Measurements from ENCODE around the gene TSHZ3.

Gene TSHZ3

DNA sequence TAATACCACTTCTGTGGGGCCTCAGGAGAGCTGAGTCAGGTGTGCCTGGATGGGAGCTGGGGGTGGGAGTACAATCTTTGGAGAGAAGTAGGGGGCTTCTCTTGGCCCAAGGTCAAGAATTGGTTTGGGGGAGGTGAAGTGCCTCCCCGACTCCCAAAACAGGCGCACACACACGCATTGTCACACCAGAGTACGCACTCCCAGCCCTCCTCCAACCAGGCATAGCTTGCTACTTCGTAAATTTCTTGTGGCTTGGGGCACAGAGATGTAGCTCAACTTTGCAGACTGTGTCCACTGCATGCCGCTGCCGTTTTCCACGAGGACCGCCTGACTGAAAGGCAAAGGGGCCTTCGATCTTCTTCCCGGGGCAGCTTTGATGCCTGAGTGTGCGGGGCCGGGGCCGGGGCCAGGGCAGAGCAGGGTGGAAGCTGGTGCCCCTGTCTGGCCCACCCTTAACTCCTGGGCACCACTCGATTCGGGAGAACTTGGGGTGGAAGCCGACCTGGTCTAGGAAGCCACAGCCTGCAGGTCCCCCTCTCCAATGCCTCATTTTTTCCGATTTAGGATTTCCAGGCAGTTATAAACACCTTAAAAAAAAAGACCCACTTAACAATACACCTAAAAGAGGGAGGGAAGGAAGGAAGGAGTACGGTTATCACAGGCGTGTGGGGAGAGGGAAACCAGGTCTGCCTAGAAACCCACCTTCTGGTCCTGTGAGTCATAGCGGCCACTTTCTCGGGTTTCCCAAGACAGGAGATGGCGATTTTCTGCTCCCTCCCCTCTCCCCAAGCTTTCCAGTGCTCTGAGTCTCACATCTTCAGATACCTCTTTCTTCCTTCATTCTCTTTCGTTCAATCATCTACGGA is 5.8 kb upstream of the TSHZ3 start:
- no peak for DNase-seq (ENCODE audit: low spot score)

DNA sequence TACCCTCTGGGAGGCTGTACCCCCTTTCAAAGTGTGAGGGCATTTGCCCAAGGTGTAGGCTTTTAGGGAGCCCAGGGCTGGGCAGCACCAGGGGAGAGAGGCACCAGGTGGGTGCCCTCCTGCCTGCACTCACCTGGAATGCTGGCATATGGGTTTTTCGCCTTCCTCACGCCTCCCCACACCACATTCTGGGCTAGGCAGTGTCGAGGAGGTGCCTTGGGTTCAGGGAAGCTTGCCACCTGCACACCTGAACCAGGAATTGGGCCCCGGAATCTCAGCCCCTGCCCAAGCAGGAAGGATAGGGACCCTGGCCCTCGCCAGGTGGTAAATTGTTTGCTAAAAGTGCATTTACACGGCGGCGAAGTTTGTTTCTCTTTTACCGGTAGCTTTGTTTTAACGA is 5.1 kb upstream of the TSHZ3 start:
- no peak for DNase-seq (ENCODE audit: low spot score)

DNA sequence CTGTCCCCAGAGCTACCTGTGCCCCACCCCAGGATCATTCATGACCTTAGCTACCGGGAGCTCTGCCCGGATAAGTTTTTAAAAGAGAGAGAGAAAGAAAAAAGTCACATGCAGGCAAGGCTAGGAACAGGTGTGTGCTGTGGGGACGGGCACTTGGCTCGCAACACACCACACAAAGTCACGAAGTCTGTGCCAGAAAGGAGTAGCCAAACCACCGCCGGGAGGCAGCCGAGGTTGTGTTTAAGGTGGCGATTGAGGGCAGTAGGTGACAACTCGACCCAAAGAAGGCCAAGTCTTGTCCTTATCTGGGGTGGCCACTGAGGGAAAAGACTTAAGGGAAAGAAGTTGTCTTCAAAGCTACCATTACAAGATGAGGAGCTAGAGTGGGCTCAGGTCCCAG is 4.6 kb upstream of the TSHZ3 start:
- DNase-seq (ENCODE audit: low spot score): no peak

GRCh38 chr19:31352782-31353651 is 3.8 kb upstream of the TSHZ3 start:
- DNase-seq (ENCODE audit: low spot score): no peak

DNA sequence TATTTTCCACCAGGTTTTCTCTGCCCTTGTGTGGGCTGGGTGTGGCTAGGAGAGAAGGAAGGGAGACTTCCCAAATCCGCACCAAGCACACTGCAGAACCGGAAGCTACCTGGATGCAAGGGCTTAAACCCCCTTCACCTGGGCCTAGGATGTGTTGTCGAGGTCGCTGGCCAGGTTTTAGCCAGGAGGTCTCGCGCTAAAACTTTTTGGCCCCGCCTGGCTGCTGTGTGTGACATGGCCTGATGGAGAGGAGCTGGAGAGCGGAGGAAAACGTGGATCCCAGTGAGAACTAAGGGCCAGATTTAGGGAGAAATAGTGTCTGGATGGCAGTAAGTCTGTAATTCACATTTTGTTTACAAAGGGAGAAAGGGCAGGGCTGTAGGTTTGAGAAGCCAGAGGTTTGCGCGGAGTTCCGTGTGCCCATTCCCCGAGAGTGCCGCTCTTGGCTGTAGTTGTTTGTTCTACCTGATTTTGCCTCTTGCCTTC is 3.1 kb upstream of the TSHZ3 start:
- DNase-seq (ENCODE audit: low spot score): no peak

DNA sequence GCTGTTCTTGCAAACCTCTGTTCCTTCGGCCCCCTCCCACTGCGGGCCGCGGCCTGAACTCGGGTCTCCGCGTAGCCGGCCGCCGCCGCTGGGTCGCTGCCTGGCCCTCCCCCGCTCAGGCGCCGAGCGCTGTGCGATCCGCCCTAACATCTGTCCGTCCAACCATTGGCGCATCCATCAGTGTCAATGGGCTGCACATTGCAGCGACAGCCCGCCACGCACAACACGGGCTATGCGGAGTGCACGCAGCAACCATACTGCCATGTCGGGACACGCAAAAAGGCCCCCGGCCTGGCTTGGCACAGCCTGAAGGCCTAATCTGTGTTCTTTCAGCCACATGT is 2.6 kb upstream of the TSHZ3 start:
- no peak for DNase-seq (ENCODE audit: low spot score)

DNA sequence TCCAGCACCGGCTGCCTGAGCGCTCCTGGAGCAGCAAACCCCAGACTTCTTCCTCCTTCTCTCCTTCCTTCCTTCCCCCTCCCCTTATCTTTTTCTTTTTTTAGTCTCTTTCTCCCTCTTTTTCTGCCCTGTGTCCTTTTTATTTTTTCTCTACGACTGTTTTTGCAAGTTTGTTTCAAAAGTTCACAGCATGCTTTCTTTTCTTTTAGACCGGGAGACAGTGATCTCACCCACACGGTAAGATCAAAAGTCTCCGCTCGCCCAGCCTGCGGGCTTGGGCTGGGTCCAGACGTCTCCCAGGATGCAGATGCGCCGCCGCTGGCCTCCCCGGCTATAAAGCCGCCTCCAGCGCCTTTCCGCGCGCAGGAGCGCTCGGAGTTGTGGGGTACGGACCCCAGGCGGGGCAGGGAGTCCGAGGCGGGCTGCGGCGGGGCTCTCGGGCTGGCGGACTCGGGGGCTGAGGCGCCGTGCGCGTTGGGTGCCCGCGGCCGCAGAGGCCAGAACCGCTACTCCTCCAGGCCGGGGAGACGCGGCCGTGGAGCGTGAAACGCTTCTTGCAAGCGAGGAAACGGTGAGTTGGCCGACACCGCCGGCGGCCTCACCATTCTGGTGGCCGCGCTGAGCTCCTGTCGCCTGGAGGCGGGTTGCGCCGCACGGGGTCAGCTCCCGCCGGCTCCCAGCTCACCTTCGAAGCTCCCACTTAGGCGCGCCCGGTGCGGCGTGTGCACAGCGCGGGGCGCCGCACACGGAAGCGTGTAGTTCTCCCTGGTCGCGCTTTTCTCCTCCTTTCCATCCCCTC is 2.0 kb upstream of the TSHZ3 start:
- no peak for DNase-seq (ENCODE audit: low spot score)

GRCh38 chr19:31350693-31351055 is 1.4 kb upstream of the TSHZ3 start:
- DNase-seq (ENCODE audit: low spot score): peak; percentile 26

DNA sequence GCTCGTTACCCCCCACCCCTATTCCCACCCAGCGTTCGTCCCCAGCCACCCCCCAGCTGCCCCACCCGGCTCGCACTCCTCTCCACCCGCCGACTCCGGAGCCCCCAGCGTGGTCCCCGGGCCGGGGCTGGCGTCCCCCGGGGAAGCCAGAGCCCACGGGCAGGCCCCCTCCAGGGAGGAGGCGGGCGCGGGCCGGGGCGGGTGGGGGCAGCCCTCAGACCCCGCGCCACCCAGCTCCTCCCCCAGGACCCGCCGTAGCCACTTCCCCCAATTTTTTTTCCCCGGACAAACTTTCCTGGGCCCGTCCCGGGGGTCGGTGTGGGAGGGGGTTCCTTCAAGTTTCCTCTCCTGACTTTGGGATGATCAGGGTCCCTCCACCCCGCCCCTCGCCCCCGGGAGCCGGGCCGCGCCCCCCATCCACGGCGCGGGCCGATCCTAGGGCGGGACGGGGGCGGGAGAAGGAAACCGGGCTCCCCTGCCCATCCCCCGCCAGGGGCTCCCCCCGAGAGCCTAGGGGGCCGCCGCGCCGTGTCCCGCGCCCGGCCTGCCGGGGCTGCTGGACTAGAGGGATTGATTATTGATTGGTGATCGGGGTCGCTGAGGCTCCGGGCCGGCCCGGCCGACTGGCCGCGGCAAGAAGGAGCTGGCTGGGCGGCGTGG is 927 bp upstream of the TSHZ3 start:
- DNase-seq (ENCODE audit: low spot score): no peak

- DNase-seq (ENCODE audit: low spot score): no peak
Measured at GRCh38 chr19:31348481-31349159, 616 bp downstream of the TSHZ3 start.

- DNase-seq (ENCODE audit: low spot score): no peak
Measured at GRCh38 chr19:31347828-31348392, 1.3 kb downstream of the TSHZ3 start.

GRCh38 chr19:31347354-31347753 is 1.9 kb downstream of the TSHZ3 start:
- DNase-seq (ENCODE audit: low spot score): no peak

GRCh38 chr19:31346184-31347059 is 2.8 kb downstream of the TSHZ3 start:
- DNase-seq (ENCODE audit: low spot score): no peak

GRCh38 chr19:31344403-31344802 is 4.8 kb downstream of the TSHZ3 start:
- no peak for DNase-seq (ENCODE audit: low spot score)

DNA sequence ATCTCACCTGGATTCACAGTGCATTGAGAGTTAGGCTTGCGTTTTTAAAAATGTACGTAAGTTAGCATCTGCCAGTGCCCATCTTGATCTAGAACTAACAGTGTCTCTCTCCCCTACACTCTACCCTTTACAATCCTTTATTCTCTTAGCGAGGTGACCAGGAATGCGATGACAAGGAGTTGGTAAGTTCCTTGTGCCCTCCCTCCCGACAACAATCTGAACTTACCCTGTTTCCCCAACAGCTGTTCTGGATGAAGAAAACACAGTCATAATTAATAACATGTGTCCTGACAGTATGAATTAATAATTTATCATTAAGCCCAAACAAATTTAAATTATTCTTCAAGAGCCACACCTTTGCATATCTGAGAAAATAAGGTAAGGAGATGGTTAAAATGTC is 6.3 kb downstream of the TSHZ3 start:
- no peak for DNase-seq (ENCODE audit: low spot score)

- DNase-seq (ENCODE audit: low spot score): no peak
Measured at GRCh38 chr19:31340042-31341025, 8.9 kb downstream of the TSHZ3 start.

DNA sequence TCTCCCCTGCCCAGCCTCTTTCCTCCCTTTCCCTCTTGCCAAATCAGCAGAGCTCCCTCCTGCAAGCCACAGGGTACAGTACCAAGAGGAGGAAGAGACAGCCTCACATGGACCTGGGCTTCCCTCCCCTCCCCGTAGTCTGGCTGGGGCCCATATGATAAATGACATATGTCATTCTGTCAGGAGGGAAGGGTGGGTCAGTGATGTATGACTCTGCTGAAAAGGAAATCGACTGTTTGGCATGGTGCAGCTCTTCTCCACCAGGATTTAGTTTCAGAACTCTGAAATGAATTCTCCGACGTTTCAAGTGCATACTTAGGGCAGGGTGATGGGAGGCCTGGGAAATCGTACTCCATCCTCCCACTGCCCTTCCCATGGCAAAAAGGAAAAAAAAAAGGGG is 9.8 kb downstream of the TSHZ3 start:
- no peak for DNase-seq (ENCODE audit: low spot score)

DNA sequence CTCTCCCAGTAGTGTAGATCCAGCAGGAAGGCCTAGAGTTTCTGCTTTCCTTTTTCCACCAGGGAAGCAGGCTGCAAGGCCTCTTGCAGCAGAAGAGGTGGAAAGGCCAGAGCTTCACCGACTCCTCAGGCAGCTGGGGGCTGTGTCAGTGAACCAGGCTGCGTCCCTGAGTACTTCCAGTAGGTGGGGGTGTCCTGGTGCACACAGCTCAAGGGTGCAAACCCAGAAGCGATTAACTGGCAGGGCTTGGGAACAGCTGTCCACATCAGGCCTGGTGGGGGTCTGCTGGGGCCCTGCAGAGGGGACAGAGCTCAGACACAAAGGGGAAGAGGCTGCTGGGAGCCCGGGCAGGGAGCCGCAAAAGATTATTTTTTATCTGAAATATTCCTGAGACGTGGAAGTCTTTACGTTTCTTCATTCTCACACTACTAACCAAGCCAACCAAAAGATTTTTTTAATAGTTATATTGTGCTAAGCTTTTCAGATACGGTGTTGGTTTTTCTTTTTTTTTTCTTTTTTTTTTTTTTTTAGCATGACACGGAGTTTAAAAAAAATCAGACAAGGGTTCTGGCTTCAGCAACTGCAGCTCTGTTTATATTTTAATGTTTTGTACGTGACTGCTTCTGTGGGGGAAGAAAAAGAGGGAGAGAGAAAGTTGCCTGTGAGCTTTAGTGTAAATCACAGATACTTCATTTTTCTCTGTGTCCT is 11.0 kb downstream of the TSHZ3 start:
- DNase-seq (ENCODE audit: low spot score): no peak

All from globus pallidus (tissue), 1 donor.